ENCODE data around the gene PLCH1.
"Not testable (repeated sequence)": the region's sequence is repeated elsewhere in the genome, so short reads cannot be mapped to it uniquely, and the experiment has no call there.

The PLCH1 gene

DNA sequence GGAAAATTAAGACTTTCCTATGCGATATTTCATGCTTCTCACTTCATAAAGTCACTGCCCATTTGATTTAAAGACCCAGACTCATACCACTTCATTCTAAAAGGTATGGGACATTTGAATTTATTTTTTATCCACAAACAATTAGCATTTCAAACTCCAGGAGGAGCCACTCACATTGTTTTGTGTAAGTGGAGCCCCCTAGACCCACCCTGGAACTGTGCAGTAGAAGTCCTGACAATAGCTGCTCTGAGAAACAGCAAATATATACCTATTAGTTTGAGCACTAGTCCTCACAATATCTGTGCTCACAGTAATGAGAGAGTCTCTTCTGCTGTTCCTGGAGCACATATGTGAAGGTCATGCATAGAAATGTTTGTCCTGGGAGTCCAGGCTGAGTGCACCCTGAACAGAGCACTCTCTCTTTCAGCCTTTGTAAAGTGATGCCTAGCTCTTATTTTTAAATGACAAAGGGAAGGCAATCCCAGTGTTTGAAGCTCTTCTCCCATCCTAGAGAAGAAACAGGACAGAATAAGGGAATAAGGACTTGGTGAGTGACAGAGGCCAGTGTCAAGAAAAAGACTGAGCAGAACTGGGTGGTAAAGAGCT, 323.9 kb downstream of the PLCH1 start:
- no peak for DNase-seq (ENCODE audit: low read depth, low spot score)

DNA sequence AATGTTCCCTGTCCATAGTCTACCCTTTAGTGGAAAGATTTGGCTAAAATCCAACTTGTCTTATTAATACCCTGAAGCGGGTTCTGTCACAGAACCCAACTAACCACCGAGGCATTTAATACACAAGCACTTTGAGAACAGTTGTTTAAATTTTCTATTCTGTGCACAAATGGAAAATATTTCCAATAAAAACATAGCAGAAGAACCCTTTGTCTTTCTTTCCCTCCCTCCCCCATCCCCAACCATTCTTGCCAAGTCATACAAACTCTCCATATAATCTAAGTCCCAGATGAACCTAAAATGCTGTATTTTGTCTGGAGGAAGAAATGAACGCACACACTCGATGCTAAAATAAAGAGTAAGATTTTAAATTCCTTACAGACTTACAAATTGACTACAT, 324.5 kb downstream of the PLCH1 start:
- no peak for DNase-seq (ENCODE audit: low read depth, low spot score)

DNA sequence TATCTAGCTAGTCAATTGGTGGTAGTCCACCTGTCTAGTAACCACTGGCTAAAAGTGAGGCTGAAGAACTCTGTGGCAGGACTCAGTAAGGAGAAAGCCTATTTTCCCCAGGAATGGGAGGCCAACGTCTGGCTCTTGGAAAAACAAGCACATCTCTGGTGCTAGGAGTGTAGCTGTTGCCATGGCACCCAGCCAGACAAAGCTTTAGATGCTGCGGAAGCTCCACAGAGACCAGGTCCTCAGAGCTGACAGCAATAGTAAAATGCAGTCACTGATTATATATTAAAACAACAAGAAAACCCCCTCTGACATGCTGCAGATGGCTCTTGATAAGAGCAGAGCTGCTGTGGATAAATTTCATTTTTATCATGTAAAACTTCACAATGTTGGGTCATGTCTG, 326.5 kb downstream of the PLCH1 start:
- no peak for DNase-seq (ENCODE audit: low read depth, low spot score)

DNA sequence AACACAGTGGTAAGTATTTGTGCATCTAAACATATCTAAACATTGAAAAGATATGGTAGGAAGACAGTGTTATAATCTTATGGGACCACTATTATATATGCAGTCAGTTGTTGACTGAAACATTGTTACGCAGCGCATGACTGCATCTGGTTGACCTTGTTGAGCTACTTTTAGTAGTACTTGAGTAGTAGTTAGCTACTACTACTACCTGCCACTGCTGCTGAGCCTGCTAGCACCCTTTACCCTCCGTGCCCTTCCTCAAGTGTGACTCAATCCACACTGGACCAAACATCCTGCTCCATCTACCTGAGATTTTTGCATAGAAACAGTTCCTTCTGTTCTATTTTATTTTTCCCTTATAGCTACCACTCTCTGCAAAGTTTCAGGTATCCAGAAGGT, 327.8 kb downstream of the PLCH1 start:
- no peak for DNase-seq (ENCODE audit: low read depth, low spot score)

DNA sequence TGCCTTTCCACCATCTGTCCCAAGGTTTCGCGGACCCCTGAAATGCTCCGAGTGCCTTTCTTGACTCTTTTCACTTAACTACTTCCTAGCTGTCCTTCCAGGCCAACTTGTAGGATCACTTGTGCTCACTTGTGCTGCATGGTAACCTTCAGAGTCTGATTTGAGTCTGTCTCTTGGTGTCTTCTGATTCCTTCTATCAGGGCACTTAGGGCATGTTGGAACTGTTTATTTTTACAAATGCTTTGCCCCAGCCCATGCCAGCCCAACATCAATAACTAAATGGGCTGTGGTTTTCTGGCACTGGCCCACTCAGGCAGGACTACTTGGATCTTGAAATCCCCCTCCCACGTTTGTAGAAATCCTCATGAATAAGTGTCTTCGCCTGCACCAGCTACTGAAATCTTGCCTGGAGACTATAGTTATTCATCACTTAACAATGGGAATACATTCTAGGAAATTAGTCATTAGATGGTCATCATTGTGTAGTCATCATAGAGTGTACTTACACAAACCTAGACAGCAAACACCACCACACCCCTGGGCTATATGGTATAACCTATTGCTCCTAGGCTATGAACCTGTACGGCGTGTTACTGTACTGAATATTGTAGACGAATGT, 328.3 kb downstream of the PLCH1 start:
- no peak for DNase-seq (ENCODE audit: low read depth, low spot score)

DNA sequence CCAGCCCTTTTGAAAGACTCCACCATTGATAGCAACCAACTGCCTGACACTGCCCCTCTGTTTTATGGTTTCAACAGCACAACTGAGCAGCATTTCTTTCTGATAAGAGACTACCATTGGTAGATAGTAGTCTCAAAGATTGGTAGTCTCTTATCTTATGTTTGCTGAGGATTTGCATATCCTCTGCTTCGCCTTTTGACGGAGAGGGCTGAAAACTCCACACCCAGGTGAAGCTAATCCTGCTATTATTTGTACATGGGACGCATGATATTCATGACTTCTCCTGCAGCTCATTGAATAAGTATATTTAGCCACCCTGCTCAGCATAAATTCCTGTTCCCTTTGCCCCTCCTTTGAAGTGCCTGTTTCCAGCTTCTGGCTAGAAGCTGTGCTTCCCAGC, 332.0 kb downstream of the PLCH1 start:
- no peak for DNase-seq (ENCODE audit: low read depth, low spot score)

DNA sequence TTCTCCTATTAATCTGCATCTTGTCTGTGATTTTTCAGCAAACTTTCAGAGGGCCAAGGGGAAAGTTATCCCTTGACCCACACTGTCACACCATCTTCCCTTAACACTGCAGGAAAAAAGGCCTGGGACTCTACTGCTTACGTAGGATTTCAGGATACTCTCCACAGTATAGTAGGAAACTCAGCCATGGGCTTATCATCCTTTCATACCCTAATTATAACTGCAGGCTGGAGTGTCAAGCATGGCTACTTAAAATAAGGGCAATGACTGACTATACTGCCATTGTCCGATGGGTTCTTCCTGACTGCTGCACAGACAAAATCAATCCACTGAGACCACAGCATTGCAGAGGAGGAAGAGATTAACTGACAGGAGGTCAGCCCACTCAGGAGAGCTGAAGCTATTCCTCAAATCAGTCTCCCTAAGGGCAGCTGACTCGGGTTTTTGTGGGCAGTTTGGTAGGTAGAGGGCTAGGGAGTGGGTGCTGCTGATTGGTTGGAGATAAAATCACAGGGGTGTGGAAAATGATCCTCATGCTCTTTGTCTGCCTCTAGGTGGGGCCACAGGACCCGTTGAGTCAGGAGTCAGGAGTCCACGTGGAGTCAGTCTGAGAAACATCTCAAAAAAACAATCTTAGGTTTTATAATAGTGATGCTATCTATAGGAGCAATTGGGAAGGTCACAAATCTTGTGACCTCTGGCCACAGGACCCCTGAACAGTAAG, 333.2 kb downstream of the PLCH1 start:
- no peak for DNase-seq (ENCODE audit: low read depth, low spot score)

DNA sequence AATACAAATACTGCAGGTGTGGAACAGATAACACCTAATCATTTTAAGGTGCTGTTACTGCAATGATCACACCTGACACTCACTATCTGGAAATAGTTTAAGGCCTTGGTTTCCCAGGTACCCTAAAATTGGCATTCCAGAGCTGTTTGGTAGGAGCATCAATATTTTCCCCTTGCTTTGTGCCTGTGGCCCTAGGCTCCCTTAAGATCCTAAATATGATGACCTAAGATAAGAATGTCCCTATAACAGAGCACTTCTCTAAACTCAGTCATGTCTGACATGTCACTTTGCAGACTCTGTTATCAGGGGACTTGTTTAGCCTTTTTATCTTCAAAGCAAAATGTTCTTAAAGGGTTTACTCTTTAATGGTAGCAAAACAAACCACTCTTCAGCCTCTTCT, 335.5 kb downstream of the PLCH1 start:
- no peak for DNase-seq (ENCODE audit: low read depth, low spot score)

DNA sequence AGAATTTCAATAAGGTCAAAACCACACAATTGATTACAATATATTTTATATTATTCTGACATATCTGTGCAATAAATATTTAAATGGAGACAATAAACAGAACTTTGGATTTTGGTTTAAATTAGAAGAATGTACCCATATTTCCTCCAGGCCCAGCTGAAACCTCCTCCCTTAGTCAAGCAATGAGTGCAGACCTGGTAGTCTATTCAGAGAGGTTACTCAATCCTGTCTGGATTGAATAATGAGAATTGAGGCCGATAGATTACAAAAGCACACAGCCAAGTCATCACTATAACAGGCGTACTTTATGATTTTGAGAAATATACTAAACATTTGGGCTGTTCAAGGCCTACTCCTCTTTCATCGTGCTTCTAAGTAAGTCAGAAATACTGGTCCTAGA, 336.9 kb downstream of the PLCH1 start:
- no peak for DNase-seq (ENCODE audit: low read depth, low spot score)

DNA sequence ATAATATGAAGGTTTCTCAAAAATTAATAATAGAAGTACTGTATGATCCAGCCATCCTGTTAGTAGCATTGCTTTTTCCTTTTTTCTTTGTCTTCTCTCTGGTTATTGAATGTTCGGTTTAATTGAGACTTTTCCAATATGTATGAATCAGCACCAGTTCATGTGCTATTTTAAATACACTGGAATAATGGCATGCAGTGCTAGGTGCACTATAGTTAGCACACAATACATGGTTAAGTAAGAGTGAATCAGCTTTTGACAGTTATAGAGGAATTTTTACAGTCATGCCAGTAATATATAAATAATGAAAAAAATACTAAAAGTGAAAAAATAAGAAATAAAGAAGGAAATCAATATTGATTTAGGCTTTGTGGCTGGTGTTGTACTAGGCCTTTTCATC, 337.5 kb downstream of the PLCH1 start:
- no peak for DNase-seq (ENCODE audit: low read depth, low spot score)

DNA sequence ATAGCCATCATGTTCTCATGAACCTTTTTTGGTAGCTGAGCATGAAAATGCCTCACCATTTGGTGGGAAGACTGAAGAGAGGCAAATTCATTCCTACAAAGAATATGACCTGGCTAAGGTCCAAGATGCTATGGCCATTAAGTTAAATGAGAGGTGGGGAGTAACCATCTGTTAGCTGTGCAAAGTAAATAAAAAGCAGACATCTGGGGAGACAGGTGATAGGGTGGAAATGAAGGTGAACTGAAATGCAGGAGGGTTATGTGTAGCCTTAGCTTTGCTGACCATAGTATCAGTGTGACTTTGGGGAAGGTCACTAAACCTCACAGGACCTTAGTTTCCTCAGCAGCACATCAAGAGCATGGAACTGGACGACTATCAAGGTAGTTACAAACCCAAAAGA, 340.4 kb downstream of the PLCH1 start:
- DNase-seq (ENCODE audit: low read depth, low spot score), result no peak

DNA sequence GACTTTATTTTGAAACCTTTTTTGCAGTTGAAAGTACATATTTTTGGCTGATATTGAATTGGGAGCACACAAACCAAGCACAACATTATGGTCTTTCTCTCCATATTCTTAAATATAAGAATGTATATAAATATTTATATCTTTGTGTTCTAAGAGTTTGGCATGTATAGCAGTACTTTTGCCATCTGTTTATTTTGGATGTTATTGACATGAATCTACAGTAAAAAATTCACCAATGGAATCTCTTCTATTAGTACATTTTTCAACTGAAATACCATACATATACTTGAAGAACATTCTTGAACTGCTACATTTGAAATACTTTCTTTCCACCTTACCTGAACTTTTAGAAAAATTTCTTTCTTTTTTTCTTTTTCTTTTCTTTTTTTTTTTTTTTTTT, 342.2 kb downstream of the PLCH1 start:
- no peak for DNase-seq (ENCODE audit: low read depth, low spot score)

DNA sequence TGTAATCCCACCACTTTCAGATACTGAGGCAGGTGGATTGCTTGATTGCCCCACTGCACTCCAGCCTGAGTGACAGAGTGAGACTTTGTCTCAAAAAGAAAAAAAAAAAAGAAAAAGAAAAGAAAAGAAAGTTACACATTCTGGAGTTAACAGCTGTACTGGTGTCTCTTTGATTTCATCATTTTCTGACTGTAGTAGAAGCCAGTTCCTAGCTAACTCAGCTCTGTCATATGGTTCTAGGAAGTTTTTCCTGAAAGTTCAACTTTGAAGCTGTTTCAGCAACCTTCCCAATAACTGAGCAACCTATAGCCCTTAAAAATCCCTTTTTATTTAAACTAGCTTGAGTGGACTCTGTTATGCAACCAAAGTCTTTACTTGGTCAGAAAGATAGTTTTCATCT, 346.8 kb downstream of the PLCH1 start:
- no peak for DNase-seq (ENCODE audit: low read depth, low spot score)

DNA sequence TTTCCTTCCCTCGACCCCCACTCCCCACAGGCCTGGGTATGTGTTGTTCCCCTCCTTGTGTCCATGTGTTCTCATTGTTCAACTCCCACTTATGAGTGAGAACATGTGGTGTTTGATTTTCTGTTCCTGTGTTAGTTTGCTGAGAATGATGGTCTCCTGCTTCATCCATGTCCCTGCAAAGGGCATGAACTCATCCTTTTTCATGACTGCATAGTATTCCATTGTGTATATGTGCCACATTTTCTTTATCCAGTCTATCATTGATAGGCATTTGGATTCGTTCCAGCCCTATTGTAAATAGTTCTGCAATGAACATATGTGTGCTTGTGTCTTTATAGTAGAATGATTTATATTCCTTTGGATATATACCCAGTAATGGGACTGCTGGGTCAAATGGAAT, 350.0 kb downstream of the PLCH1 start:
- DNase-seq (ENCODE audit: low read depth, low spot score), result not testable (repeated sequence)

DNA sequence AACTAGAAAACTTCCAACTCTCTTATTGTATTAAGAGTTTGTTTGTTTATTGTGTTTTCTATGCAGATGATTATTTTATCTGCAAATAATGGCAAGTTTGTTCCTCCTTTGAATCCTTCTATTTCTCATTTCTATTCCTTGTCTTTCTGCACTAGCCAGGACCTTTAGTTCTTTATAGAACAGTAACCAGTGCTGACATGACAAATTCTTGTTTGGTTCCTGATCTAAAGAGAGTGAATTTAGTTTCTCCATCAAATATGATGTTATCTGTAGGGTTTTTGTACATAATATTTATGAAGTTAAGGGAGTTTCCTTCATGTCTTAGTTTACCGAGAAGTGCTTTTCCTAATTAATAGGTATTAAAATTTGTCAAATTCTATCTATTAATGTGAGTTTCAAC, 350.6 kb downstream of the PLCH1 start:
- no peak for DNase-seq (ENCODE audit: low read depth, low spot score)

DNA sequence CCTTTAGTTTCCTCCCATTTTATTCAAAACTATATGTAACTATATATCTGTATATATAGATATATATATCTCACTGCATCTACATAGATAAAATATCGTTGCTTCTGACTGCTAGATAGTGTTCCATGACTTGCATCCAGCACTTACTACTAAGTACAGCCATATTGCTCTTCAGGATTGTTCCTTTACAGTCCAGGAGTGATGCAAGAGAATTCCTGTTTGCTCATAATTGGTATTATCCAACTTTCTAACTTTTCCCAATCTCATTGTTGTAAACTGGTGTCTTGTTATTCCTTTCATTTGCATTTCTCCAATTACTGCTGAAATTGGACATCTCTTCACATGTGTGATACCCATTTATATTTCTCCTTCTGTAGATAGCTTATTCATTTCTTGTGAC, 351.6 kb downstream of the PLCH1 start:
- no peak for DNase-seq (ENCODE audit: low read depth, low spot score)

DNA sequence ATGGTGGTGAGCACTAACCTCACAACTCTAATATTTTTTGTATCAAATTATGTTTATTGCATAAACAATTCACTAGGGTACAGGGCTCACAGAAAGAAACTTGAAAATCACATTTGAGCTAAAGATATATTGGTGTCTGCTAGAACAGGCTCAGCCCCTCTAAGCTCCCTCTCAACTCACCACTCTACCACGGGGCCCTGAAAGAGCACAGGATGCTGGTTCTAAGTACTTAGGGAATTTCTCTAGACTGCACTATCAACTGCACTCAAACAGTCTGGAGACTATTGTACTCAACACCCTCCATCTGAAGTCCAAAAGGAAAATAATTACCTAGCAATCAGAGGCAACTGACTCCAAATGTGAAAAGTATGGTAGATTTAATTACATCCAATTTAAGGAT, 352.7 kb downstream of the PLCH1 start:
- no peak for DNase-seq (ENCODE audit: low read depth, low spot score)

DNA sequence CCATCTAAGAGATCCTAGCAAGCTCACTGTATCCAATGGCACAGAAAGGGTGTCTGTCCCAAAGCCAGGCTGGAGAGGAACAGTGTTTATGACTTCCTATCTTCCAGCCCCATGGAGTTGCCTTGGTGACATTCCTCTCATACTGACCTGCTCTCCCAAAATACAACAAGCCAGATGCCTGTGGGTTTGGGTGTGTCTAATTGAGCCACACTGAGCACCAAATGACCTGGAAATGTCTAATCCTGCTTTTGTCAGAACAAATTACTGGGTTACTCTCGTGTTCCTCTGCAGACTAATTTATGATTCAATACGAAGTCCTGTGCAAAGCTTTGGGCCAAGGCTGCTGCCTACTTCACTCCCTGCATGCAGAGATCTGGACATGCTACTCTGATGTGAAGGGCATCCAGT, 353.3 kb downstream of the PLCH1 start:
- no peak for DNase-seq (ENCODE audit: low read depth, low spot score)

DNA sequence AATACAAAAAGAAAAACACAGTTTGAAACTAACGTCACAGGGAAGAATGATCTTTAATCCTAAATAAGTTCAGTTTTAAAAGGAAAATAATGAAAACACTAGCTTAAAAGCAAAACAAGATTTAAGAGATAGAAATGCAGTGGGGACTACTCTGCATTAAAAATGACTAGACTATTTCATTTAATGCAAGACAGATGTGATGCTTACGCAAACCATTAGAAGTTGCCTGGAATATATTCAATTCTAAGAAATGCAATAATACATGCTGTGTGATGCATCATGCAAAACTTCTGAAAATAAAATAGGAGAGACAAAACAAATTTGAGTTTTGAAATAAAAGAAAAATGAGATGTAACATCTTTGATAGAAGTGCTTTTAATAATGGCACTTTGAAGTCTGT, 353.8 kb downstream of the PLCH1 start:
- DNase-seq (ENCODE audit: low read depth, low spot score), result no peak

DNA sequence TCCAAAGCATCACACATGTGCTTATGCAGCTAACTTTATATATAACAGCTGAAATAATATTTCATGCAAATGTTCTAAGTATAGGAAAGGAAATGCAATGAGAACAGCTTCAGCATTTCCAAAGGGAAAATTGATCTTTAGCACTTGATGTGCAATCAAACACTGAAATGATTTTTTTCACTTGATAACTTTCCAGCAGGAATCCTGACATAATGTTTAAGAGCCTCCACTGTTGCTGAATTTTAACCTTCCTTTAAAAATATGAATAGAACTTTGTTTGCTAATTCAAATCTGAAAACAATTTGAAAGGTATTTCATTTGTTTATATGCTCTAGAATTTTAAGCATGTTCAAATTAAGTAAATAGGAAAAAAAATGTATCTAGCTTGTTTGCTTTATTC, 354.5 kb downstream of the PLCH1 start:
- DNase-seq (ENCODE audit: low read depth, low spot score), result no peak

DNA sequence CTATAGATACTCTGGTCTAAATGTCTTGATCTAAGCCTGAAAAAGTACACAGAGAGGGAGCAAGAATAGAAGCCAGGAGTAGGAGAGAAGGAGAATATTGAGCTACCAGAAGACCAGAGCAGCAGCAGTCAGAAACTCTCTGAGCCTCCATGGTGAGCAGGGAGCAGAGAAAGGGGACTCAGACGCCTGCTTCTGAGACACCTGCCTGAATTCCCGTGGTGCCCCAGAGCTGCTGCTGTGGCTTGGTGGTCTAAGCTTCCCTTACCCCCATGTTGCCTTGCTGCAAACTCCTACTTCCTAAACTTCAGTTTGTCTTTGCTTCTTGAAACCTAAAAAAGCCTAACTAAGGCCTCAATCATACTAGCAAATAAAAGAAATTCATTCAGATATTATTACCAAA, 356.5 kb downstream of the PLCH1 start:
- DNase-seq (ENCODE audit: low read depth, low spot score), result no peak

DNA sequence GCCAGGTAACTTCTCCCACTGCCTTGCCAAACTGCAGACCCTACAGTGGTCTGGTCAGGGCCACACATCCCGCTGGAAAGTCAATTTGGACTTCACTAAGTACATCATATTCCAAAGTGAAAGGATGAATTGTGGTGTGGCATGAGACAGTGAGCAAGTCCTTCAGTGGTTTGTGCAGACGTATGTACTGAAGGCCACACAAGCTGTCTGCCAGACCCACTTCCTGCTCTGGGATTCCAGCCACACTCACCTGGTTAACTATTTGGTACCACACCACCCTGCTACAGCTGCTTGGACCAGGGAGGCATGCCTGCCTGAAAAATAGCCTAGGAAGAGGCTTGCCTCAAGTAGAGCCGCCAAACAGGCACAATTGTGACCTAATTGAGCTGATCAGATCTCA, 357.3 kb downstream of the PLCH1 start:
- DNase-seq (ENCODE audit: low read depth, low spot score), result no peak

DNA sequence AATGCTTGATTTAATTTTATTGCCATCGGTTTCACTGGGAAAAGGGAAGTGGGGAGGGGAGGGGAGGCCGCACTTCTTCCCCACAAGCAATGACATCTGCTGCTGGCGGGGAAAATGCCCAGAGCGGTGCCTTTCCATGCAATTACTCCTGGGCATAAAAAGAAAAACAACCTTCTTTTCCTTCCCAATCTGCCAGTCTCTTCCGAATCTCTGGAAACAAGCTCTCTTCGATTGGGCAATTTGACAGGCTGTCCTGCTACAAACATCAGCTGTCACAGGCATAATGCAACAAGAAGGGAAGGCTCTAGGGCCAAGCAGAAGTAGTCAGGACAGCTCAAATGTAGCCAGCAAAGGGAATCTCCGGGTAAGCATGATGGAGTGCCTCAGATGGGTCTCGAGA, 358.0 kb downstream of the PLCH1 start:
- no peak for DNase-seq (ENCODE audit: low read depth, low spot score)
